CD4-positive, alpha-beta T cell (primary cell): Measurements from ENCODE around the gene SEL1L. TPM values are rescaled to one million over a fixed set of nuclear protein-coding genes. Genes with fewer than 3 reads are reported as not detected.
"Not testable (repeated sequence)": the region's sequence is repeated elsewhere in the genome, so short reads cannot be mapped to it uniquely, and the experiment has no call there.

Experiments
- ATAC-seq: fragments of 200-7000 bp; cut with Tn5 transposase; one replicate; pipeline ENCODE4 v1.10.0; 2022; ENCODE audit warnings: mild to moderate bottlenecking; ENCODE audit not compliant: poor library complexity
- CTCF ChIA-PET: fragments of 350-600 bp; sonication (Branson Sonifier 250); formaldehyde crosslinking; loops from one replicate; lab custom pipeline; 2021; ENCODE audit warnings: antibody characterized with exemption, inconsistent platforms; lab: Charles Lee
- POLR2A ChIA-PET: fragments of 350-600 bp; sonication (Branson Sonifier 250); formaldehyde crosslinking; loops from one replicate; lab custom pipeline; 2021; ENCODE audit warnings: antibody characterized with exemption, inconsistent platforms; lab: Charles Lee
- DNase-seq, 14 experiments: peaks; one replicate each; pipeline ENCODE4 v3.0.0-alpha.2; 2013 to 2020; ENCODE audit warnings: mixed read lengths in 2 of 14
- H3K27ac ChIP-seq, 2 donors: one replicate each; pipeline versions ENCODE4 v1.5.1 to v1.7.0; 2013; ENCODE audit warnings: low read length in 2 of 2, low read depth in 1 of 2, mild to moderate bottlenecking in 1 of 2
- H3K27me3 ChIP-seq, 2 experiments: 1 replicate in 1 of 2; 2 replicates in 1 of 2; pipeline versions ENCODE4 v1.6.1 to v1.7.0; 2013; ENCODE audit warnings: low read length in 2 of 2, control low read depth in 1 of 2, mild to moderate bottlenecking in 1 of 2, moderate library complexity in 1 of 2; ENCODE audit not compliant: insufficient read depth in 2 of 2, control insufficient read depth in 1 of 2
- H3K36me3 ChIP-seq: one replicate; pipeline ENCODE4 v1.6.1; 2013; ENCODE audit warnings: low read length, control low read depth; ENCODE audit not compliant: insufficient read depth
- H3K4me1 ChIP-seq: one replicate; pipeline ENCODE4 v1.6.1; 2013; ENCODE audit warnings: low read length, control low read depth; ENCODE audit not compliant: insufficient read depth
- H3K4me3 ChIP-seq: one replicate; pipeline ENCODE4 v1.5.1; 2013; ENCODE audit warnings: mild to moderate bottlenecking, low read length, moderate library complexity
- H3K9me3 ChIP-seq, 2 experiments: 1 replicate in 1 of 2; 2 replicates in 1 of 2; pipeline versions ENCODE4 v1.6.1 to v1.7.0; 2013; ENCODE audit warnings: low read length in 2 of 2, mild to moderate bottlenecking in 2 of 2, control low read depth in 1 of 2, moderate library complexity in 1 of 2; ENCODE audit not compliant: control insufficient read depth in 1 of 2, insufficient read depth in 1 of 2
- H3K27ac Mint-ChIP-seq: one replicate; pipeline ENCODE4 v1.8.0; 2020; ENCODE audit warnings: mixed read lengths
- H3K27me3 Mint-ChIP-seq: one replicate; pipeline ENCODE4 v1.8.0; 2021; ENCODE audit warnings: mixed read lengths
- H3K36me3 Mint-ChIP-seq: one replicate; pipeline ENCODE4 v1.8.0; 2021; ENCODE audit warnings: low read depth, mixed read lengths
- H3K4me1 Mint-ChIP-seq: one replicate; pipeline ENCODE4 v1.8.0; 2021; ENCODE audit warnings: low read depth, mixed read lengths
- H3K4me3 Mint-ChIP-seq: one replicate; pipeline ENCODE4 v1.8.0; 2020; ENCODE audit warnings: mild to moderate bottlenecking, mixed read lengths
- H3K9me3 Mint-ChIP-seq: one replicate; pipeline ENCODE4 v1.8.0; 2020; ENCODE audit warnings: mixed read lengths
- intact Hi-C, 2 experiments: fragments of 100-400 bp; cut with DNase I in 1 of 2; cut with micrococcal nuclease in 1 of 2; formaldehyde crosslinking; loops; one replicate each; pipeline versions ENCODE4 v1.15.1 to v1.9.0; 2023 to 2025; cut with DNase I, micrococcal nuclease
- total RNA-seq, 174 experiments: library from RNA in 2 of 174; stranded (reverse) in 2 of 174; gene quantifications; one replicate each; pipeline ENCODE4 v1.2.3 and lab custom pipeline; 2021 to 2026
- TF ChIP-seq, protein P1 (sequence below): fragments of 200-600 bp; IDR thresholded peaks from one replicate; pipeline ENCODE4 v1.8.0; 2022; ENCODE audit warnings: antibody characterized with exemption, mild to moderate bottlenecking

The SEL1L gene
- total RNA-seq, 2 experiments from 2014 or later = 40.6 to 46.4 TPM

GRCh38 chr14:81519200-81520011 is 14.2 kb downstream of the SEL1L start:
- H3K4me3 ChIP-seq = no peak overlapping the region
- Mint-ChIP-seq H3K9me3 (no peaks in the 10 kb centered on the region), H3K4me3 (peak overlapping the region; percentile 6), H3K27ac (peak overlapping the region; percentile 81), H3K36me3 (peaks cover 85% of the 10 kb centered on the region), H3K27me3 (no peaks in the 10 kb centered on the region), H3K4me1 (peaks cover 52% of the 10 kb centered on the region)
- CTCF ChIA-PET = no interaction called here
- no peaks in the 10 kb centered on the region for H3K27me3 ChIP-seq
- peak overlapping the region; percentile 37 to 42 for H3K27ac ChIP-seq
- TF ChIP-seq, protein P1, sequence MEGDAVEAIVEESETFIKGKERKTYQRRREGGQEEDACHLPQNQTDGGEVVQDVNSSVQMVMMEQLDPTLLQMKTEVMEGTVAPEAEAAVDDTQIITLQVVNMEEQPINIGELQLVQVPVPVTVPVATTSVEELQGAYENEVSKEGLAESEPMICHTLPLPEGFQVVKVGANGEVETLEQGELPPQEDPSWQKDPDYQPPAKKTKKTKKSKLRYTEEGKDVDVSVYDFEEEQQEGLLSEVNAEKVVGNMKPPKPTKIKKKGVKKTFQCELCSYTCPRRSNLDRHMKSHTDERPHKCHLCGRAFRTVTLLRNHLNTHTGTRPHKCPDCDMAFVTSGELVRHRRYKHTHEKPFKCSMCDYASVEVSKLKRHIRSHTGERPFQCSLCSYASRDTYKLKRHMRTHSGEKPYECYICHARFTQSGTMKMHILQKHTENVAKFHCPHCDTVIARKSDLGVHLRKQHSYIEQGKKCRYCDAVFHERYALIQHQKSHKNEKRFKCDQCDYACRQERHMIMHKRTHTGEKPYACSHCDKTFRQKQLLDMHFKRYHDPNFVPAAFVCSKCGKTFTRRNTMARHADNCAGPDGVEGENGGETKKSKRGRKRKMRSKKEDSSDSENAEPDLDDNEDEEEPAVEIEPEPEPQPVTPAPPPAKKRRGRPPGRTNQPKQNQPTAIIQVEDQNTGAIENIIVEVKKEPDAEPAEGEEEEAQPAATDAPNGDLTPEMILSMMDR = no peak
- peak; percentile 56 for ATAC-seq
- H3K9me3 ChIP-seq = no peaks in the 10 kb centered on the region
- peaks cover 67% of the 10 kb centered on the region for H3K36me3 ChIP-seq
- peak in 3 of 14 experiments; percentile 38 to 44 (median 42) for DNase-seq
- H3K4me1 ChIP-seq = peaks cover 13% of the 10 kb centered on the region
- POLR2A ChIA-PET = interaction anchor here (1.1 kb wide), 1 partner anchor 14 kb away, joined by 8 read pairs; the partner anchor contains the start of gene SEL1L
- intact Hi-C loops = loop anchor here in 1 of 2 experiments (5.0 kb wide), 1 partner anchor 32 kb away; no protein-coding TSS in a partner anchor

- Mint-ChIP-seq H3K36me3 (peaks cover 83% of the 10 kb centered on the region), H3K4me1 (peaks cover 45% of the 10 kb centered on the region), H3K9me3 (no peaks in the 10 kb centered on the region), H3K27me3 (no peaks in the 10 kb centered on the region), H3K27ac (no peak overlapping the region), H3K4me3 (no peak overlapping the region)
- Histone ChIP-seq H3K27me3 (no peaks in the 10 kb centered on the region), H3K27ac (no peak overlapping the region), H3K9me3 (no peaks in the 10 kb centered on the region), H3K4me1 (peaks cover 13% of the 10 kb centered on the region), H3K36me3 (peaks cover 65% of the 10 kb centered on the region), H3K4me3 (no peak overlapping the region)
- intact Hi-C loops = no loop called here
- ATAC-seq (no peak), DNase-seq (no peak)
- ChIA-PET CTCF (no interaction called here), POLR2A (interaction anchor here (0.7 kb wide), 1 partner anchor 34 kb away, joined by 3 read pairs; no protein-coding TSS in a partner anchor)
- TF ChIP-seq, protein P1 = no peak
Observed at GRCh38 chr14:81517798-81518398, 15.8 kb downstream of the SEL1L start.

DNA sequence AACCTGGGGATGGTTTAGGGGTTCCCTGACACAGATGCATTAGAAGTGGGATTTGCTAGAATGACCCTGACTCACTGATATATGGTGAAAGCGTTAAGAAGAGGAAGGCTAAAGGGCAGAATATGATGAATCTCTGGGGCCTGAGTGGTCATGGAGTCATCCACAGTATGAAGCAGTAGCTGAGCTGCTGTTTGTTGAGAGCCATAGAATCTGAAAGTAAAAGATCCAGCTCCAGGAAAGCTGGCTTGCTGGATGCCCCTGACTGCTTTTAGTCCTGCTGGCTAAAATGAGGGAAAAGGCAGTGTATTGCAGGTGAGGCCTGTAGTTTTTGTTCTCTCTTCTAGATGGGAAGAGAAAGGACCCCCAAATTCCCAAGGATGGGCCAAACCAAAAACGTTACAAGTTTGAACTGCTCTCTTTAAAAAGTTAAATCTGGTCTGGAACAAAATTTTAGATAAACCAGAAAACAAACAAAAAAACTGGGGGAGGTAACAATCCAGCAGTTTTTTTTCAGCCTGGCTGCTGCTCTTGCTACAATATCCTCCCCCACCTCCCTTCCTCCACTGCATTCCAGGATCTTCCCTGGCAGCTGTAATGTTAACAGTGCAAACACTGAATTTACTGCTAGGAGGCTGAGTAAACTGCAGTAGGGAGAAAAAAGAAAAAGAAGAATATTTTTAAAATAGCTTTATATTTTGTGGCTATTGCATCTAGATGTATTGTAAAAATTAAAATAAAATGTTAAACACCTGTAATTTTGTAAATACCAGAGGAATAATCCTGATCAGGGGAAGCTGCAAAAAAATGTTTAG is 16.5 kb downstream of the SEL1L start:
- H3K4me3 Mint-ChIP-seq = no peak overlapping the region

GRCh38 chr14:81515927-81516326 is 17.7 kb downstream of the SEL1L start:
- Histone ChIP-seq H3K36me3 (peaks cover 57% of the 10 kb centered on the region), H3K4me1 (peaks cover 13% of the 10 kb centered on the region)
- H3K27ac ChIP-seq, ATAC-seq, H3K9me3 ChIP-seq, DNase-seq, intact Hi-C loops, H3K4me3 ChIP-seq, H3K27me3 ChIP-seq, CTCF ChIA-PET, H3K27ac Mint-ChIP-seq, H3K27me3 Mint-ChIP-seq, H3K4me3 Mint-ChIP-seq, H3K9me3 Mint-ChIP-seq: not testable (repeated sequence)
- peaks cover 45% of the 10 kb centered on the region for H3K4me1 Mint-ChIP-seq
- POLR2A ChIA-PET = interaction anchor here (1.2 kb wide), 1 partner anchor 17 kb away, joined by 3 read pairs; the partner anchor contains the start of gene SEL1L
- peaks cover 83% of the 10 kb centered on the region for H3K36me3 Mint-ChIP-seq

More for the DNA sequence above, 16.5 kb downstream of the SEL1L start:
- ChIA-PET POLR2A (interaction anchor here (0.7 kb wide), 1 partner anchor 33 kb away, joined by 3 read pairs; no protein-coding TSS in a partner anchor), CTCF (no interaction called here)
- Histone ChIP-seq H3K27me3 (no peaks in the 10 kb centered on the region), H3K4me1 (peaks cover 13% of the 10 kb centered on the region), H3K27ac (no peak overlapping the region), H3K9me3 (no peaks in the 10 kb centered on the region), H3K4me3 (no peak overlapping the region), H3K36me3 (peaks cover 62% of the 10 kb centered on the region)
- Mint-ChIP-seq H3K9me3 (no peaks in the 10 kb centered on the region), H3K27me3 (no peaks in the 10 kb centered on the region), H3K36me3 (peaks cover 81% of the 10 kb centered on the region), H3K27ac (no peak overlapping the region), H3K4me1 (peaks cover 43% of the 10 kb centered on the region)
- no peak for ATAC-seq
- TF ChIP-seq, protein P1 = no peak
- intact Hi-C loops = no loop called here
- no peak for DNase-seq
